Measurements from ENCODE around the gene IL17RD. TPM values are rescaled to one million over a fixed set of nuclear protein-coding genes. Genes with fewer than 3 reads are reported as not detected.

IL17RD gene
- total RNA-seq, 4 donors from 2014 or later: 2.9 to 5.9 (median 5.4) TPM

GRCh38 chr3:57163751-57164150, 1.4 kb downstream of the IL17RD start:
- intact Hi-C loops (cut with DNase I; ENCODE audit: low total_unique reads): no loop called here
- TF ChIP-seq, protein P1, sequence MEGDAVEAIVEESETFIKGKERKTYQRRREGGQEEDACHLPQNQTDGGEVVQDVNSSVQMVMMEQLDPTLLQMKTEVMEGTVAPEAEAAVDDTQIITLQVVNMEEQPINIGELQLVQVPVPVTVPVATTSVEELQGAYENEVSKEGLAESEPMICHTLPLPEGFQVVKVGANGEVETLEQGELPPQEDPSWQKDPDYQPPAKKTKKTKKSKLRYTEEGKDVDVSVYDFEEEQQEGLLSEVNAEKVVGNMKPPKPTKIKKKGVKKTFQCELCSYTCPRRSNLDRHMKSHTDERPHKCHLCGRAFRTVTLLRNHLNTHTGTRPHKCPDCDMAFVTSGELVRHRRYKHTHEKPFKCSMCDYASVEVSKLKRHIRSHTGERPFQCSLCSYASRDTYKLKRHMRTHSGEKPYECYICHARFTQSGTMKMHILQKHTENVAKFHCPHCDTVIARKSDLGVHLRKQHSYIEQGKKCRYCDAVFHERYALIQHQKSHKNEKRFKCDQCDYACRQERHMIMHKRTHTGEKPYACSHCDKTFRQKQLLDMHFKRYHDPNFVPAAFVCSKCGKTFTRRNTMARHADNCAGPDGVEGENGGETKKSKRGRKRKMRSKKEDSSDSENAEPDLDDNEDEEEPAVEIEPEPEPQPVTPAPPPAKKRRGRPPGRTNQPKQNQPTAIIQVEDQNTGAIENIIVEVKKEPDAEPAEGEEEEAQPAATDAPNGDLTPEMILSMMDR (IDR thresholded peaks at IDR 0.05): no peak
- no peak for TF ChIP-seq POLR2A (IDR thresholded peaks at IDR 0.05)
- no peak overlapping the region for H3K4me3 ChIP-seq (ENCODE audit: low read depth, poor library complexity, severe bottlenecking)
- DNase-seq (ENCODE audit: low spot score in 2 of 2): no peak
- WGBS, 2 donors: 19 to 24% methylated on average over 8 of the region's 8 CpGs

GRCh38 chr3:57161915-57162314, 3.2 kb downstream of the IL17RD start:
- no peak overlapping the region for H3K4me3 ChIP-seq (ENCODE audit: low read depth, poor library complexity, severe bottlenecking)
- intact Hi-C loops (cut with DNase I; ENCODE audit: low total_unique reads): no loop called here
- TF ChIP-seq POLR2A (IDR thresholded peaks at IDR 0.05): no peak
- TF ChIP-seq, protein P1 (IDR thresholded peaks at IDR 0.05): no peak
- WGBS, 2 donors: 63 to 82% methylated on average over 1 of the region's 1 CpG
- no peak for DNase-seq (ENCODE audit: low spot score in 2 of 2)

- no peak overlapping the region for H3K4me3 ChIP-seq (ENCODE audit: low read depth, poor library complexity, severe bottlenecking)
- WGBS, 2 donors: 23 to 25% methylated on average over 5 of the region's 5 CpGs
- TF ChIP-seq POLR2A (IDR thresholded peaks at IDR 0.05): no peak
- TF ChIP-seq, protein P1 (IDR thresholded peaks at IDR 0.05): no peak
- no peak for DNase-seq (ENCODE audit: low spot score in 2 of 2)
- intact Hi-C loops (cut with DNase I; ENCODE audit: low total_unique reads): no loop called here
Measured at GRCh38 chr3:57160765-57161538, 4.2 kb downstream of the IL17RD start.

DNA sequence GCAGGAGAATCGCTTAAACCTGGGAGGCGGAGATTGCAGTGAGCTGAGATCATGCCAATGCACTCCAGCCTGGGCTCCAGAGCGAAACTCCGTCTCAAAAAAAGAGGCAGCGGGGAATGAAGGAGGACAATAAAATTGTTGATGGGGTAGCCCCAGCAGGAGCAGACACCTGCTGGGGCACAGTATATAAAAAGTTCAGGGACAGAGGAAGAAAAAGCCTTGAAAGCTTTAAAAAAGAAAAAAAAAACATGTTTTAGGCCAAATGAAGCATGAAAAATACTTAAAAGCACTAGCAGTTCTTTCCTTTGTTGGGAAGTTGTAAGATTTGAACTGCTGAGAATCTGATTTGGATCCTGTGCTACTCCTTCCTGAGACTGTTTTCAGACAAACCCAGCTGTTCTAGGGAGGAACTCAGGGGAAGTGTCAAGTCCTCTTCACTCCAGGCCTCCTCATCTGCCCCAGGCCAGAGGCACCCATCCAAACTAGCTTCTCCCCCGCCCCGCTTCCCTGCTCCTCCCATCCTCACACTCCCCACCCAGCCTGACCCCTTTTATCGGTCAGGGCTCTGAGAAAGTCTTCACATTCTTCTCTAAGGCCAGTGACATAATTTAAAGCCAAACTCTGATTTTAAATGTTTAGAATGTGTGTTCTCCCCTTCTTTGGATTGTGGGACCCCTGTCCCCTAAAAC, 4.9 kb downstream of the IL17RD start:
- no peak overlapping the region for H3K4me3 ChIP-seq (ENCODE audit: low read depth, poor library complexity, severe bottlenecking)
- DNase-seq (ENCODE audit: low spot score in 2 of 2): no peak
- WGBS, 2 donors: 67 to 70% methylated on average over 8 of the region's 8 CpGs
- intact Hi-C loops (cut with DNase I; ENCODE audit: low total_unique reads): no loop called here
- TF ChIP-seq, protein P1 (IDR thresholded peaks at IDR 0.05): no peak
- no peak for TF ChIP-seq POLR2A (IDR thresholded peaks at IDR 0.05)

DNA sequence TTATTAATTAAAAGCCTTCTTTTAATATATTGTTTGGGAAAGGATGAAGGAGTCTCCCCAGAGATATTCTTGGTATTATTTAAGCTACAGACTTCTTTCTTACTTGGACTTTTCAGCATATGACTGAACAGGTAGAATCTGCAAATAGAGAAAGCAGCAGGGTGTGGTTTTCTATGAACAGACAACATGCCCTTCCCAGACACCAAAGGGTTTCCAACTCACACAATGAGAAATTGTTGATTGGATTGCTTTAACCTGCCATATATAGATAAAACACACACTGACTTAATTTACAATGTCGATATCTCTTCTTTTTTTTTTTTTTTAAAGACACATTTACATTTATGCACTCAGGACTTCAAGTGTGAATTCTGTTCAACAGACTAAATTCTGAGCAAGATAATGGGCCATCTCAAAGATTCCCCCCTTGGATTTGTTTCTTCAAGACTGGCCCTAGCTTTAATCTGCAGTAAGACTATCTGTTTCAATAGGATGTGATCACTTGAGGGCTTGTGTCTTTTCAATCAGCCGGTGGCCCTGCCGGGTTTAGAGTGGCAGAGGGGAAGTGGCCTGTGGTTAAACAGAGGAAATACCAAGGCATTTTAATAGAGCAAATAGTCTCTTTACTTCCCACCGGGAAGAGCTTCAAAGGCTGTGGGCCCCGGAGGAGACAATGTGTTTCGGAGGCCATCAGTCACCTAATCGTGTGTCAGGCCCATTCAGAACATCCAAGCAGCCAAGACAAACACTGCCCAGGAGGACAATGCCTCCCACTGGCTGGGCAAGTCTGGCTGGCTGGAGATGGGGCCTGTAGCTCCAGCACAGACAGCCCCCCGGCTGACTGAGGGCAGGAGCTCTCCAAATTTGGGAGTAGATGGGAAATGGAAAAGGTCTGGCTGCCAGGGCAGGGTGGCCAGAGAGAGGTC, 6.1 kb downstream of the IL17RD start:
- intact Hi-C loops (cut with DNase I; ENCODE audit: low total_unique reads): no loop called here
- WGBS, 2 donors: 40 to 45% methylated on average over 8 of the region's 8 CpGs
- no peak for DNase-seq (ENCODE audit: low spot score in 2 of 2)
- TF ChIP-seq, protein P1 (IDR thresholded peaks at IDR 0.05): no peak
- no peak for TF ChIP-seq POLR2A (IDR thresholded peaks at IDR 0.05)
- no peak overlapping the region for H3K4me3 ChIP-seq (ENCODE audit: low read depth, poor library complexity, severe bottlenecking)
